Esophagus muscularis mucosa (tissue), 4 donors: ENCODE results near the gene CD59. TPM values are rescaled to one million over a fixed set of nuclear protein-coding genes. Genes with fewer than 3 reads are reported as not detected.
A peak's percentile ranks its signal among the peaks of the same experiment; 100 is the strongest.

Experiments
- DNase-seq: peaks from one replicate; pipeline ENCODE4 v3.0.0-alpha.2; 2017; ENCODE audit errors: extremely low spot score
- H3K27ac ChIP-seq, 4 donors: fragments of 200-600 bp; sonication (generic); replicated peaks in 1 of 4; 1 replicate in 3 of 4; 2 replicates in 1 of 4; pipeline ENCODE4 v1.5.1; 2016 to 2019; ENCODE audit warnings: mild to moderate bottlenecking in 1 of 4
- H3K27me3 ChIP-seq, 4 donors: fragments of 200-600 bp; sonication (generic); one replicate each; pipeline versions ENCODE4 v1.5.1 to v1.6.0; 2016 to 2019
- H3K36me3 ChIP-seq, 4 donors: fragments of 200-600 bp; sonication (generic); one replicate each; pipeline ENCODE4 v1.5.1; 2016 to 2019
- H3K4me1 ChIP-seq, 4 donors: fragments of 200-600 bp; sonication (generic); one replicate each; pipeline ENCODE4 v1.5.1; 2016 to 2019
- H3K4me3 ChIP-seq, 4 donors: fragments of 200-600 bp; sonication (generic); 1 replicate in 2 of 4; 2 replicates in 2 of 4; pipeline ENCODE4 v1.5.1; 2016 to 2019; ENCODE audit warnings: mild to moderate bottlenecking in 4 of 4, moderate library complexity in 1 of 4
- H3K9me3 ChIP-seq, 4 donors: fragments of 200-600 bp; sonication (generic); 1 replicate in 3 of 4; 2 replicates in 1 of 4; pipeline ENCODE4 v1.5.1; 2016 to 2019
- CTCF ChIP-seq, 3 experiments: fragments of 200-600 bp in 2 of 3; fragments of 450-650 bp in 1 of 3; sonication (generic) in 2 of 3; IDR thresholded peaks; one replicate each; pipeline ENCODE4 v1.5.1; 2017 to 2019; ENCODE audit warnings: antibody characterized with exemption in 3 of 3, mild to moderate bottlenecking in 2 of 3, moderate library complexity in 1 of 3
- EP300 ChIP-seq: sonication (generic); formaldehyde crosslinking; IDR thresholded peaks from one replicate; pipeline ENCODE4 v1.6.1; 2017; ENCODE audit warnings: antibody characterized with exemption
- POLR2A ChIP-seq: fragments of 450-650 bp; IDR thresholded peaks from one replicate; pipeline ENCODE4 v1.6.1; 2017; ENCODE audit warnings: antibody characterized with exemption, moderate library complexity, mild to moderate bottlenecking, low read depth
- POLR2AphosphoS5 ChIP-seq, 2 donors: sonication (generic); formaldehyde crosslinking; IDR thresholded peaks; one replicate each; pipeline ENCODE4 v1.6.1; 2017; ENCODE audit warnings: antibody characterized with exemption in 2 of 2
- WGBS: methylation state at CpG from one replicate; pipeline ENCODE4 v1.1.5; 2018; 5-methylcytosine and 5-hydroxymethylcytosine counted together
- intact Hi-C: fragments of 100-400 bp; cut with DNase I; formaldehyde crosslinking; loops from one replicate; pipeline ENCODE4 v1.15.1; 2023
- total RNA-seq, 4 donors: library from RNA; depleted of rRNA; stranded (reverse); fragments of >200 nt; gene quantifications; one replicate each; pipeline versions ENCODE4 v1.1.0 to v1.2.1, GENCODE V29; 2016

CD59 gene
- total RNA-seq, 4 donors from 2014 or later, result 135 to 528 (median 378) TPM

- WGBS, result 86% methylated on average over 4 of the region's 4 CpGs
- Histone ChIP-seq H3K4me1 (peaks cover 16 to 28% (median 23%) of the 10 kb centered on the region in 4 donors), H3K36me3 (peaks cover 38 to 60% (median 49%) of the 10 kb centered on the region in 4 donors), H3K9me3 (no peaks in the 10 kb centered on the region), H3K4me3 (no peak overlapping the region), H3K27me3 (no peaks in the 10 kb centered on the region), H3K27ac (no peak overlapping the region)
- DNase-seq, result no peak
- intact Hi-C loops, result no loop called here
- TF ChIP-seq POLR2A (no peak), CTCF (IDR thresholded peaks at IDR 0.05) (no peak), EP300 (no peak), POLR2AphosphoS5 (IDR thresholded peaks at IDR 0.05) (no peak)
These were observed 33.3 kb upstream of the CD59 start for GRCh38 chr11:33769542-33769941.

GRCh38 chr11:33767624-33768023, 31.4 kb upstream of the CD59 start:
- Histone ChIP-seq H3K4me3 (no peak overlapping the region), H3K36me3 (peaks cover 45 to 77% (median 62%) of the 10 kb centered on the region in 4 donors), H3K9me3 (no peaks in the 10 kb centered on the region), H3K4me1 (peaks cover 9 to 15% (median 14%) of the 10 kb centered on the region in 4 donors), H3K27me3 (no peaks in the 10 kb centered on the region), H3K27ac (no peak overlapping the region)
- intact Hi-C loops, result no loop called here
- no peak for DNase-seq
- TF ChIP-seq CTCF (IDR thresholded peaks at IDR 0.05), result no peak
- WGBS, result 89% methylated on average over 4 of the region's 4 CpGs

GRCh38 chr11:33766085-33766484, 29.9 kb upstream of the CD59 start:
- TF ChIP-seq POLR2AphosphoS5 (IDR thresholded peaks at IDR 0.05), result no peak
- TF ChIP-seq POLR2A, result no peak
- TF ChIP-seq CTCF (IDR thresholded peaks at IDR 0.05), result no peak
- no peak for TF ChIP-seq EP300
- intact Hi-C loops, result no loop called here
- no peaks in the 10 kb centered on the region for H3K4me1 ChIP-seq
- no peak overlapping the region for H3K4me3 ChIP-seq
- DNase-seq, result no peak
- H3K36me3 ChIP-seq, result peaks cover 45 to 88% (median 67%) of the 10 kb centered on the region in 4 donors
- H3K9me3 ChIP-seq, result no peaks in the 10 kb centered on the region
- 79% methylated on average over 2 of the region's 2 CpGs for WGBS
- no peaks in the 10 kb centered on the region for H3K27me3 ChIP-seq
- no peak overlapping the region for H3K27ac ChIP-seq

- Histone ChIP-seq H3K36me3 (peaks cover 47 to 96% (median 73%) of the 10 kb centered on the region in 4 donors), H3K9me3 (no peaks in the 10 kb centered on the region), H3K4me3 (no peak overlapping the region), H3K27ac (no peak overlapping the region), H3K4me1 (no peaks in the 10 kb centered on the region), H3K27me3 (no peaks in the 10 kb centered on the region)
- no peak for TF ChIP-seq CTCF (IDR thresholded peaks at IDR 0.05)
- no peak for TF ChIP-seq EP300
- TF ChIP-seq POLR2A, result no peak
- TF ChIP-seq POLR2AphosphoS5 (IDR thresholded peaks at IDR 0.05), result no peak
- intact Hi-C loops, result no loop called here
- no peak for DNase-seq
- 92% methylated on average over 2 of the region's 2 CpGs for WGBS
These were observed 25.2 kb upstream of the CD59 start for GRCh38 chr11:33761471-33761870.

GRCh38 chr11:33753304-33753967, 17.2 kb upstream of the CD59 start:
- H3K36me3 ChIP-seq, result peaks cover 31 to 87% (median 64%) of the 10 kb centered on the region in 4 donors
- H3K9me3 ChIP-seq, result no peaks in the 10 kb centered on the region
- H3K4me1 ChIP-seq, result peaks cover 10 to 18% (median 12%) of the 10 kb centered on the region in 4 donors
- H3K4me3 ChIP-seq, result no peak overlapping the region
- intact Hi-C loops, result no loop called here
- TF ChIP-seq POLR2AphosphoS5 (IDR thresholded peaks at IDR 0.05), result no peak
- no peak for TF ChIP-seq CTCF (IDR thresholded peaks at IDR 0.05)
- TF ChIP-seq EP300, result no peak
- no peak for TF ChIP-seq POLR2A
- DNase-seq, result no peak
- peak overlapping the region in 2 of 4 donors; percentile 17 to 32 for H3K27ac ChIP-seq
- H3K27me3 ChIP-seq, result no peaks in the 10 kb centered on the region
- WGBS, result 44% methylated on average over 4 of the region's 4 CpGs
